Smooth muscle cell (in vitro differentiated cells): ENCODE data around the gene DPY19L3. TPM values are rescaled to one million over a fixed set of nuclear protein-coding genes. Genes with fewer than 3 reads are reported as not detected.

Source experiments
- DNase-seq: peaks from one replicate; lab custom pipeline; 2025; ENCODE audit not compliant: unreplicated experiment; lab: John Stamatoyannopoulos, UW
- H2AFZ ChIP-seq: fragments of 200-600 bp; sonication (generic); 2 replicates; pipeline ENCODE4 v1.6.0; 2016; ENCODE audit warnings: antibody characterized with exemption, low read depth, mild to moderate bottlenecking
- H3F3A ChIP-seq: fragments of 200-600 bp; sonication (generic); 2 replicates; pipeline ENCODE4 v1.6.0; 2017; ENCODE audit warnings: antibody characterized with exemption, low read depth
- H3K27ac ChIP-seq: fragments of 200-600 bp; sonication (generic); 2 replicates; pipeline ENCODE4 v1.5.1; 2016; ENCODE audit warnings: low read depth, mild to moderate bottlenecking
- H3K27me3 ChIP-seq: fragments of 200-600 bp; sonication (generic); 2 replicates; pipeline ENCODE4 v1.6.1; 2016; ENCODE audit warnings: low read depth, mild to moderate bottlenecking
- H3K36me3 ChIP-seq: fragments of 200-600 bp; sonication (generic); 2 replicates; pipeline ENCODE4 v1.5.1; 2016; ENCODE audit warnings: low read depth
- H3K4me1 ChIP-seq: fragments of 200-600 bp; sonication (generic); 2 replicates; pipeline ENCODE4 v1.5.1; 2016; ENCODE audit warnings: low read depth
- H3K4me2 ChIP-seq: fragments of 200-600 bp; sonication (generic); 2 replicates; pipeline ENCODE4 v1.6.0; 2016; ENCODE audit warnings: mild to moderate bottlenecking
- H3K4me3 ChIP-seq: fragments of 200-600 bp; sonication (generic); 2 replicates; pipeline ENCODE4 v1.5.1; 2016; ENCODE audit warnings: mild to moderate bottlenecking
- H3K79me2 ChIP-seq: fragments of 200-600 bp; sonication (generic); 2 replicates; pipeline ENCODE4 v1.6.0; 2016; ENCODE audit warnings: low read depth, mild to moderate bottlenecking
- H3K9ac ChIP-seq: fragments of 200-600 bp; sonication (generic); 2 replicates; pipeline ENCODE4 v1.6.0; 2016; ENCODE audit warnings: low read depth
- H3K9me3 ChIP-seq: fragments of 200-600 bp; sonication (generic); replicated peaks from 2 replicates; pipeline ENCODE4 v1.5.1; 2016; ENCODE audit warnings: low read depth
- H4K20me1 ChIP-seq: fragments of 200-600 bp; sonication (generic); 2 replicates; pipeline ENCODE4 v1.6.0; 2016; ENCODE audit warnings: low read depth
- WGBS: methylation state at CpG from one replicate; pipeline ENCODE4 v1.1.7; 2016; ENCODE audit warnings: low lambda C conversion rate; 5-methylcytosine and 5-hydroxymethylcytosine counted together
- polyA plus RNA-seq: library from polyadenylated mRNA; unstranded; fragments of >200 nt; fragmentation: Nextera tagmentation; extraction: Ambion mirVana; gene quantifications from 2 replicates; pipeline ENCODE4 v1.2.1, GENCODE V29; 2016
- total RNA-seq: library from RNA; depleted of rRNA; stranded (reverse); fragments of >200 nt; gene quantifications from 2 replicates; pipeline ENCODE4 v1.2.3, GENCODE V29; 2014
- TF ChIP-seq, protein P1 (sequence below): fragments of 200-600 bp; sonication (generic); IDR thresholded peaks from 2 replicates; pipeline ENCODE4 v1.5.1; 2017; ENCODE audit warnings: borderline replicate concordance, mild to moderate bottlenecking, antibody characterized with exemption; ENCODE audit not compliant: insufficient read depth, poor library complexity, severe bottlenecking

Gene DPY19L3
- total and polyA plus RNA-seq, 2 experiments from 2014 or later: 5.8 to 50.0 TPM

- no peaks in the 10 kb centered on the region for H3F3A ChIP-seq
- H3K4me1 ChIP-seq: no peaks in the 10 kb centered on the region
- H3K27me3 ChIP-seq: no peaks in the 10 kb centered on the region
- no peak overlapping the region for H3K9ac ChIP-seq
- no peak overlapping the region for H3K27ac ChIP-seq
- H3K4me2 ChIP-seq: no peak overlapping the region
- DNase-seq: no peak
- H3K4me3 ChIP-seq: no peak overlapping the region
- H4K20me1 ChIP-seq: no peaks in the 10 kb centered on the region
- TF ChIP-seq, protein P1, sequence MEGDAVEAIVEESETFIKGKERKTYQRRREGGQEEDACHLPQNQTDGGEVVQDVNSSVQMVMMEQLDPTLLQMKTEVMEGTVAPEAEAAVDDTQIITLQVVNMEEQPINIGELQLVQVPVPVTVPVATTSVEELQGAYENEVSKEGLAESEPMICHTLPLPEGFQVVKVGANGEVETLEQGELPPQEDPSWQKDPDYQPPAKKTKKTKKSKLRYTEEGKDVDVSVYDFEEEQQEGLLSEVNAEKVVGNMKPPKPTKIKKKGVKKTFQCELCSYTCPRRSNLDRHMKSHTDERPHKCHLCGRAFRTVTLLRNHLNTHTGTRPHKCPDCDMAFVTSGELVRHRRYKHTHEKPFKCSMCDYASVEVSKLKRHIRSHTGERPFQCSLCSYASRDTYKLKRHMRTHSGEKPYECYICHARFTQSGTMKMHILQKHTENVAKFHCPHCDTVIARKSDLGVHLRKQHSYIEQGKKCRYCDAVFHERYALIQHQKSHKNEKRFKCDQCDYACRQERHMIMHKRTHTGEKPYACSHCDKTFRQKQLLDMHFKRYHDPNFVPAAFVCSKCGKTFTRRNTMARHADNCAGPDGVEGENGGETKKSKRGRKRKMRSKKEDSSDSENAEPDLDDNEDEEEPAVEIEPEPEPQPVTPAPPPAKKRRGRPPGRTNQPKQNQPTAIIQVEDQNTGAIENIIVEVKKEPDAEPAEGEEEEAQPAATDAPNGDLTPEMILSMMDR: no peak
- no peak overlapping the region for H2AFZ ChIP-seq
- no peaks in the 10 kb centered on the region for H3K36me3 ChIP-seq
- no peaks in the 10 kb centered on the region for H3K79me2 ChIP-seq
- 98% methylated on average over 3 of the region's 3 CpGs for WGBS
- H3K9me3 ChIP-seq: no peaks in the 10 kb centered on the region
Observed at GRCh38 chr19:32392901-32393300, 12.7 kb upstream of the DPY19L3 start.

DNA sequence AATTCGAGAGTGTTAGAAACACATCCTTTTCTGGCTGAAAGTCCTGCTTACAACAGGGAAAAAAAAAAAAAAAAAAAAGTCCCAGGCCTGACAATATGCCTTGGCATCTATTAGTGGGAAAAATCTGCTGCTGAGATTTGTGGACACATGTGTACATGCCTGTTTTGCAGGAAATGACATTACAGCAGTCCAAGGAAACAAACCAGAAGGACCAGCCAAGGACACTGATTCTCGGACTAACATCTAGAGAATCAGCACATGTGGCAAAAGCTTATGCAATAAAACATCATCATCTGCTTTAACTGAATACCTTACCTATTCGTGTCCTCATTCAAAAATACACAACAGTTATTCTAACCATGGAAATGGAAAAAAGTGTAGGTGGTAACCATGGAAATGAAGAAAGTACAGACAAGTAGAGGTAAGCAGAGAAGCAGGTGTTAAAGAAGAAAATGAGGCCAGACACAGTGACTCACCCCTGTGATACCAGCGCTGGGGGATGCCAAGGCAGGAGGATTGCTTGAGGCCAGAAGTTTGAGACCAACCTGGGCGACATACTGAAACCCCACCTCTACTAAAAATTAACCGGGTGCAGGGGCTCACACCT, 9.4 kb upstream of the DPY19L3 start:
- Histone ChIP-seq H2AFZ (no peak overlapping the region), H3K27me3 (no peaks in the 10 kb centered on the region), H3K9me3 (no peaks in the 10 kb centered on the region), H3F3A (no peaks in the 10 kb centered on the region), H3K36me3 (no peaks in the 10 kb centered on the region), H3K4me2 (no peak overlapping the region), H4K20me1 (no peaks in the 10 kb centered on the region), H3K9ac (no peak overlapping the region), H3K27ac (no peak overlapping the region), H3K4me3 (no peak overlapping the region), H3K79me2 (no peaks in the 10 kb centered on the region), H3K4me1 (no peaks in the 10 kb centered on the region)
- 92% methylated on average over 6 of the region's 6 CpGs for WGBS
- TF ChIP-seq, protein P1: no peak
- DNase-seq: no peak

DNA sequence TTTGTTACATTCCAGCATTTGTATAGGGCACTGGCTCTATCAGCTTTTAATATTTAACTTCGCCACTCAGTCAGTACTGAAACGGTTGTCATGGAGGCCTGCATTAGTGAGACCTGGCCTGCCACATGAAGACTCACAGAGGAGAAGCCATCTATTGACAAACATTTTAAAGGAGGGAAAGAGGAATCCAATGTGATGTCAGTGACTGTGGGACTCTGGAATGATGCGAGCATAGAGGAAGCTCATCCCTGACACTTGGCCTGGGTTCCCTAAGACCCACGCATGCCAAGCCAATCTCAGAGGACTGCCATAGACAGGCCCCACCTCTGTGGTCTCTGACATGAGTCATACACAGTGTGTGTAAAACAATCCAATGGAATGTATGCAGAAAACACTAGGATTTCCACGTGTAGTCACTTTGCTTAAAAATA, 7.9 kb upstream of the DPY19L3 start:
- no peaks in the 10 kb centered on the region for H3K27me3 ChIP-seq
- no peaks in the 10 kb centered on the region for H3K4me1 ChIP-seq
- no peaks in the 10 kb centered on the region for H4K20me1 ChIP-seq
- no peaks in the 10 kb centered on the region for H3F3A ChIP-seq
- DNase-seq: no peak
- H3K27ac ChIP-seq: peak overlapping the region; percentile 38
- no peak overlapping the region for H3K4me2 ChIP-seq
- no peaks in the 10 kb centered on the region for H3K9me3 ChIP-seq
- TF ChIP-seq, protein P1: no peak
- WGBS: 68% methylated on average over 5 of the region's 5 CpGs
- H3K4me3 ChIP-seq: no peak overlapping the region
- no peak overlapping the region for H2AFZ ChIP-seq
- H3K9ac ChIP-seq: no peak overlapping the region
- no peaks in the 10 kb centered on the region for H3K36me3 ChIP-seq
- no peaks in the 10 kb centered on the region for H3K79me2 ChIP-seq

GRCh38 chr19:32401992-32402391, 3.6 kb upstream of the DPY19L3 start:
- Histone ChIP-seq H3K27ac (no peak overlapping the region), H3K4me1 (peaks cover 24% of the 10 kb centered on the region), H3K79me2 (peaks cover 11% of the 10 kb centered on the region), H3F3A (peaks cover 4% of the 10 kb centered on the region), H3K9me3 (no peaks in the 10 kb centered on the region), H2AFZ (no peak overlapping the region), H3K9ac (no peak overlapping the region), H3K4me2 (no peak overlapping the region), H4K20me1 (no peaks in the 10 kb centered on the region), H3K27me3 (no peaks in the 10 kb centered on the region), H3K4me3 (no peak overlapping the region), H3K36me3 (no peaks in the 10 kb centered on the region)
- TF ChIP-seq, protein P1: no peak
- WGBS: 100% methylated on average over 1 of the region's 1 CpG
- no peak for DNase-seq
